Psoas muscle (tissue), 8 donors: ENCODE data around the gene RABGAP1L. TPM values are rescaled to one million over a fixed set of nuclear protein-coding genes. Genes with fewer than 3 reads are reported as not detected.
A peak's percentile ranks its signal among the peaks of the same experiment; 100 is the strongest.

ENCODE experiments used
- ATAC-seq, 4 donors: fragments of 200-7000 bp; cut with Tn5 transposase; one replicate each; pipeline ENCODE4 v1.9.1; 2020; ENCODE audit warnings: moderate library complexity in 3 of 4, mild to moderate bottlenecking in 2 of 4
- DNase-seq, 2 donors: peaks; one replicate each; pipeline ENCODE4 v3.0.0-alpha.2; 2020
- H3K27ac ChIP-seq: fragments of 200-600 bp; one replicate; pipeline ENCODE4 v1.8.0; 2022
- H3K27me3 ChIP-seq, 3 donors: fragments of 200-600 bp in 1 of 3; one replicate each; pipeline versions ENCODE4 v1.6.1 to v1.8.0; 2013 to 2022; ENCODE audit warnings: low read length in 2 of 3, mild to moderate bottlenecking in 2 of 3, moderate library complexity in 1 of 3; ENCODE audit not compliant: insufficient read depth in 3 of 3
- H3K36me3 ChIP-seq, 2 donors: fragments of 200-600 bp in 1 of 2; one replicate each; pipeline versions ENCODE4 v1.6.1 to v1.8.0; 2013 to 2022; ENCODE audit warnings: low read depth in 1 of 2, mild to moderate bottlenecking in 1 of 2, moderate library complexity in 1 of 2; ENCODE audit not compliant: insufficient read depth in 1 of 2
- H3K4me1 ChIP-seq: fragments of 200-600 bp; one replicate; pipeline ENCODE4 v1.8.0; 2022
- H3K4me3 ChIP-seq: fragments of 200-600 bp; one replicate; pipeline ENCODE4 v1.8.0; 2022; ENCODE audit warnings: mild to moderate bottlenecking
- H3K9me3 ChIP-seq: fragments of 200-600 bp; one replicate; pipeline ENCODE4 v1.8.0; 2022
- WGBS, 3 donors: extraction: QIAGEN DNeasy Blood & Tissue Kit; methylation state at CpG; one replicate each; pipeline versions ENCODE4 v1.1.6 to v1.1.7; 2013; 5-methylcytosine and 5-hydroxymethylcytosine counted together
- intact Hi-C, 2 donors: fragments of 100-400 bp; cut with DNase I; formaldehyde crosslinking; loops; one replicate each; pipeline versions ENCODE4 v1.11.0 to v1.14.2; 2022
- polyA plus RNA-seq, 3 donors: library from polyadenylated mRNA; stranded (reverse); fragments of 200-250 nt; gene quantifications; one replicate each; pipeline ENCODE4 v1.2.3, GENCODE V29; 2013
- total RNA-seq, 4 donors: library from RNA; stranded (reverse); fragmentation: NEBNext Ultra II Directional in 2 of 4; extraction: Animal tissue kit (Norgen Biotek cat#: 25700) in 2 of 4; gene quantifications; one replicate each; pipeline versions ENCODE4 v1.2.1 to v1.2.4, GENCODE V29; 2021 to 2023
- TF ChIP-seq, protein P1 (sequence below): fragments of 200-600 bp; IDR thresholded peaks from one replicate; pipeline ENCODE4 v1.8.0; 2022; ENCODE audit warnings: antibody characterized with exemption
- donor health status: healthy with polysubstance abuse.
- donor health status: DM: no; HTN: no; CAD: no; lungs with moderate emphysema.
- donor health status: Bipolar disorder and iron deficiency.
- donor health status: healthy.
- donor health status: DM: yes; HTN: yes; CAD: no.
- donor health status: DM: no; HTN: no; CAD: no.
- donor health status: DM: no; HTN: no; CAD: no.
- donor health status: DM: yes; HTN: yes; CAD: no.

Gene RABGAP1L
- total and polyA plus RNA-seq, 7 donors: 2.9 to 14.4 (median 8.7) TPM

DNA sequence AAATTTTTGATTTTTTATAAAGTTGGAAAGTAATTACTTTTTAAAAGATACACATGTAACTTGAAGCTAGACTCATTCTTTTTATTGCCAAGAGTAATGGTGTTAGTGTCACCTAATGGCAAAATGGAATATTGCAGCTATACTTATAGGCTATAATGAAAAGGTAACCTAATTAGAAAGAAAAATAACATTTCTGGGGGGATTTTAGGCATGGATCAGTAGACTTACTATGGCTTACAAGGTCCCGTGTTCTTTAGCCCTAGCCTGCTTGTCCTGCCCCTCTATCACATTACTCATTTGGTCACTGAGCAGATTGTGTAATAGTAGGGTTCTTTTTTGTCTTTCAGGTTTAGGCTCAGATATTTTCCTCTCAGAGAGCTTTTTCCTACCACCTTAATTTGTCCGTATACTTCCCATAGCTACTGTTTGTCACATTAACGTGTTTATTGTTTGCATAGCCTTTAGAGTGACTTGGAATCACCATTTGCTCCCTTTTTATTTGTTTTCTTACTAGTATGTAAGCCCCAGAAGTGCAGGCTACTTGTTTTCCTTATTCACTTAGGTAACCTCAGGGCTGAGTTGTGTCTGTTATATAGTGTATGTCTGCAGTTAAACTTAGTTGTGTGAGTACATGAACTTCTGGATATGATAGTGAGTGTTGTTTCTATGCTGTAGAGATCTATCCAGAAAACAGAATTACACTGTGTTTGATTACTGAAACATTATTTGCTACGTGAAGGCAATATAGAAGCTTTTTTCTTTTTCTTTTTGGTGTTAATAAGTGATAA, 58.7 kb downstream of the RABGAP1L start:
- Histone ChIP-seq H3K4me1 (peaks cover 11% of the 10 kb centered on the region), H3K27me3 (no peaks in the 10 kb centered on the region), H3K9me3 (no peaks in the 10 kb centered on the region), H3K4me3 (no peak overlapping the region), H3K36me3 (peaks cover 2 to 15% of the 10 kb centered on the region in 2 donors), H3K27ac (no peak overlapping the region)
- intact Hi-C loops: loop anchor here in 1 of 2 donors (5.0 kb wide), 1 partner anchor 56 kb away; no protein-coding TSS in a partner anchor
- no peak for DNase-seq
- TF ChIP-seq, protein P1, sequence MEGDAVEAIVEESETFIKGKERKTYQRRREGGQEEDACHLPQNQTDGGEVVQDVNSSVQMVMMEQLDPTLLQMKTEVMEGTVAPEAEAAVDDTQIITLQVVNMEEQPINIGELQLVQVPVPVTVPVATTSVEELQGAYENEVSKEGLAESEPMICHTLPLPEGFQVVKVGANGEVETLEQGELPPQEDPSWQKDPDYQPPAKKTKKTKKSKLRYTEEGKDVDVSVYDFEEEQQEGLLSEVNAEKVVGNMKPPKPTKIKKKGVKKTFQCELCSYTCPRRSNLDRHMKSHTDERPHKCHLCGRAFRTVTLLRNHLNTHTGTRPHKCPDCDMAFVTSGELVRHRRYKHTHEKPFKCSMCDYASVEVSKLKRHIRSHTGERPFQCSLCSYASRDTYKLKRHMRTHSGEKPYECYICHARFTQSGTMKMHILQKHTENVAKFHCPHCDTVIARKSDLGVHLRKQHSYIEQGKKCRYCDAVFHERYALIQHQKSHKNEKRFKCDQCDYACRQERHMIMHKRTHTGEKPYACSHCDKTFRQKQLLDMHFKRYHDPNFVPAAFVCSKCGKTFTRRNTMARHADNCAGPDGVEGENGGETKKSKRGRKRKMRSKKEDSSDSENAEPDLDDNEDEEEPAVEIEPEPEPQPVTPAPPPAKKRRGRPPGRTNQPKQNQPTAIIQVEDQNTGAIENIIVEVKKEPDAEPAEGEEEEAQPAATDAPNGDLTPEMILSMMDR: peak; percentile 80
- WGBS, 3 donors: 36 to 37% (median 37%) methylated on average over 4 of the region's 4 CpGs
- ATAC-seq: peak; percentile 48 to 86 (median 62)

DNA sequence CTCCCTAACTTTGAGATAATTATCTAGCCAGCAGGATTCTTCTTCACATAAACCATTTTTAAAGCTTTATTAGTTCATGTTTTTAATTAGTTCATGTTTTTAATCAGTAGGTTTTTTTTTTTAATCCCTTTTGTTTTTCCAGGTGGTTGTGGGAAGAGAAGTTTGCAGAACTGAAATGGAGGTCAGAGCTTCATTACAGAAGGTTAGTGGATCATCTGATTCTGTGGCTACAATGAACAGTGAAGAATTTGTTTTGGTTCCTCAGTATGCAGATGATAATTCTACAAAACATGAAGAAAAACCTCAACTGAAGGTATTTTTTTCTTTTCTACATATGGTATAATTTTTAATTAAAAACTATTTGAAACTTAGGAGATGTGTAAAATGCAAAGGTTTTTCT, 59.7 kb downstream of the RABGAP1L start:
- no peak overlapping the region for H3K27ac ChIP-seq
- ATAC-seq (no peak), DNase-seq (no peak)
- H3K9me3 ChIP-seq: no peaks in the 10 kb centered on the region
- peaks cover 2 to 15% of the 10 kb centered on the region in 2 donors for H3K36me3 ChIP-seq
- TF ChIP-seq, protein P1: no peak
- H3K4me3 ChIP-seq: no peak overlapping the region
- H3K4me1 ChIP-seq: peaks cover 11% of the 10 kb centered on the region
- H3K27me3 ChIP-seq: no peaks in the 10 kb centered on the region
- intact Hi-C loops: loop anchor here in 1 of 2 donors (5.0 kb wide), 1 partner anchor 57 kb away; no protein-coding TSS in a partner anchor

DNA sequence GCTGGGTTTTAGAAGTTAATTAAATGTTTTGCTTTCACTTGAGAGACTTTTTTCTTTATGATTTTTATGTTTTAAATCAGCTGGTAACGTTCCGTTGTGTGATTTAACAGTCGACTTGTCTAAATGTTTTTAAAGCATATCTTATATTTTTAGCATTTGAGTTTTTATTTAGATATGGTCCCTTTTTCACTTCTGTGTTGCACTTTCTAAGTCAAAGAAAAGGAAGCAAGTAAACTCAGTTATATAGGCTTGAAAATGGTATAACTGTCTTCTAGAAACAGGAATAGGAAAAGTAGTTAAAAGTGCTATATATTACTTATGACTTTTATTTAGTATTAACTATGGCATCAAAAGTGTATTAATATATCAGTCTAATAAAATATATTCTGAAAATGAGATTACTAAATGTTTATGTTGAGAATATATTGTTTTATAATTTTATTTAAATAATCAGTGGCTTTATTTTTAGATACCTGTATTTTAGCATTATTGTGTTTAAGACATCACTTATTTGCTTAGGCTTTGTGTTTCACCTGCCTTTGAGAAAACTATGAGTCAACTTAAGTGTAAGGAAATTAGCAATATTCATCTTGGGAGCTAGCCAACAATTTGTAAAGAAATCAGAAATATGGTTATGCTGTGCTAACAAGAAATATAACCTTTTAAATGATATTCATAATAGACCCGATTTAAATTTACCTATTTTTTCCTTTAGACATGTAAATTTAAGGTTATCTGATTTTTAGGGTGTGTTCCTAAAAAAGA, 60.5 kb downstream of the RABGAP1L start:
- no peaks in the 10 kb centered on the region for H3K9me3 ChIP-seq
- no peak for ATAC-seq
- 91 to 94% (median 91%) methylated on average over 4 of the region's 4 CpGs for WGBS, 3 donors
- H3K27ac ChIP-seq: no peak overlapping the region
- TF ChIP-seq, protein P1: no peak
- no peak for DNase-seq
- H3K27me3 ChIP-seq: no peaks in the 10 kb centered on the region
- intact Hi-C loops: loop anchor here in 1 of 2 donors (5.0 kb wide), 1 partner anchor 57 kb away; no protein-coding TSS in a partner anchor
- H3K4me3 ChIP-seq: no peak overlapping the region
- peaks cover 11% of the 10 kb centered on the region for H3K4me1 ChIP-seq
- H3K36me3 ChIP-seq: peaks cover 2 to 15% of the 10 kb centered on the region in 2 donors

DNA sequence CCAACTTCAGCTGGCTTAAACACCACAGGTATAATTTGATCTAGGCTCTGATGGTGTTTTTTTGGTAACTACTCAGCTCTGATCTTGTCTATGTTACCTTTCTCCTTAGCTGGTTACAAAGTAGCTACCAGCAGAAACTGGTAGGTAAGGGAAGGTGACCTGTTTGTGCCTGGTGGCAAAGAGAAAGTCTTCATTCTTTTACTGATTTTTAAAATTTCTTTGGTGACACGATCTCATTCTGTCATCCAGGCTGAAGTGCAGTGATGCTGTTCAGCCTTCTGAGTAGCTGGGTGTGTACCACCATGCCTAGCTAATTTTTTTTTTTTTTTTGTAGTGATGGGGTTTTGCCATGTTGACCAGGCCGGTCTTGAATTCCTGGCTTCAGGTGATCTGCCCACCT, 62.4 kb downstream of the RABGAP1L start:
- Histone ChIP-seq H3K27ac (no peak overlapping the region), H3K27me3 (no peaks in the 10 kb centered on the region), H3K4me3 (no peak overlapping the region), H3K4me1 (peaks cover 11% of the 10 kb centered on the region), H3K36me3 (peaks cover 2 to 15% of the 10 kb centered on the region in 2 donors), H3K9me3 (no peaks in the 10 kb centered on the region)
- ATAC-seq (no peak), DNase-seq (no peak)
- WGBS, 3 donors: 91 to 93% (median 92%) methylated on average over 2 of the region's 2 CpGs
- TF ChIP-seq, protein P1: no peak
- intact Hi-C loops: no loop called here
